Measurements from ENCODE around the gene DDTL. TPM values are rescaled to one million over a fixed set of nuclear protein-coding genes. Genes with fewer than 3 reads are reported as not detected.

The DDTL gene
- total RNA-seq, 1 donor from 2014 or later = 1.2 TPM

GRCh38 chr22:24010018-24010391, 43.3 kb downstream of the DDTL start:
- H3K27me3 ChIP-seq (ENCODE audit: control insufficient read depth, insufficient read depth, low read length) = no peaks in the 10 kb centered on the region
- no peak overlapping the region for H3K4me3 ChIP-seq (ENCODE audit: low read depth, low read length)
- DNase-seq (ENCODE audit: low read depth) = no peak
- TF ChIP-seq CTCF (IDR thresholded peaks at IDR 0.05; ENCODE audit: insufficient read depth, low read length, poor library complexity, severe bottlenecking) = no peak
- no peaks in the 10 kb centered on the region for H3K36me3 ChIP-seq (ENCODE audit: control insufficient read depth, insufficient read depth, low read length)

- H3K36me3 ChIP-seq (ENCODE audit: control insufficient read depth, insufficient read depth, low read length) = no peaks in the 10 kb centered on the region
- no peak for TF ChIP-seq CTCF (IDR thresholded peaks at IDR 0.05; ENCODE audit: insufficient read depth, low read length, poor library complexity, severe bottlenecking)
- DNase-seq (ENCODE audit: low read depth) = no peak
- H3K4me3 ChIP-seq (ENCODE audit: low read depth, low read length) = peak overlapping the region; percentile 80
- no peaks in the 10 kb centered on the region for H3K27me3 ChIP-seq (ENCODE audit: control insufficient read depth, insufficient read depth, low read length)
Observed at GRCh38 chr22:24011735-24012068, 45.0 kb downstream of the DDTL start.

- TF ChIP-seq CTCF (IDR thresholded peaks at IDR 0.05; ENCODE audit: insufficient read depth, low read length, poor library complexity, severe bottlenecking) = no peak
- Histone ChIP-seq H3K27me3 (ENCODE audit: control insufficient read depth, insufficient read depth, low read length) (no peaks in the 10 kb centered on the region), H3K36me3 (ENCODE audit: control insufficient read depth, insufficient read depth, low read length) (no peaks in the 10 kb centered on the region), H3K4me3 (ENCODE audit: low read depth, low read length) (no peak overlapping the region)
- no peak for DNase-seq (ENCODE audit: low read depth)
Observed at GRCh38 chr22:24016156-24016555, 49.5 kb downstream of the DDTL start.

- DNase-seq (ENCODE audit: low read depth) = no peak
- Histone ChIP-seq H3K27me3 (ENCODE audit: control insufficient read depth, insufficient read depth, low read length) (no peaks in the 10 kb centered on the region), H3K36me3 (ENCODE audit: control insufficient read depth, insufficient read depth, low read length) (no peaks in the 10 kb centered on the region), H3K4me3 (ENCODE audit: low read depth, low read length) (no peak overlapping the region)
- TF ChIP-seq CTCF (IDR thresholded peaks at IDR 0.05; ENCODE audit: insufficient read depth, low read length, poor library complexity, severe bottlenecking) = no peak
Observed at GRCh38 chr22:24021304-24021703, 54.6 kb downstream of the DDTL start.

Other genes starting within 250 kb of the DDTL start
- 4.1 and 4.7 TPM in 2 replicates for gene ZNF70, start 215.8 kb upstream of the DDTL start, total RNA-seq
- gene VPREB3, start 212.5 kb upstream of the DDTL start, total RNA-seq = not detected in 2 replicates
- gene C22orf15, start 203.9 kb upstream of the DDTL start, total RNA-seq = 0.34 TPM in 1 of 2 replicates, not detected in the other
- 13.5 and 21.0 TPM in 2 replicates for gene CHCHD10, start 198.9 kb upstream of the DDTL start, total RNA-seq
- gene MMP11, start 194.0 kb upstream of the DDTL start, total RNA-seq = 41.9 and 48.9 TPM in 2 replicates
- gene SMARCB1, start 179.9 kb upstream of the DDTL start, total RNA-seq = 163 and 168 TPM in 2 replicates
- gene DERL3, start 127.9 kb upstream of the DDTL start, total RNA-seq = 0.54 and 2.3 TPM in 2 replicates
- 22.4 and 28.4 TPM in 2 replicates for gene SLC2A11, start 109.0 kb upstream of the DDTL start, total RNA-seq
- 606 and 627 TPM in 2 replicates for gene MIF, start 72.5 kb upstream of the DDTL start, total RNA-seq
- gene GSTT2B, start 5.7 kb upstream of the DDTL start, total RNA-seq = 3.4 and 3.8 TPM in 2 replicates
- 123 and 126 TPM in 2 replicates for gene DDT, start 7.6 kb downstream of the DDTL start, total RNA-seq
- 0.50 and 1.2 TPM in 2 replicates for gene GSTT2, start 13.2 kb downstream of the DDTL start, total RNA-seq
- gene GSTT4, start 38.6 kb downstream of the DDTL start, total RNA-seq = not detected in 2 replicates
- 25.6 and 31.4 TPM in 2 replicates for gene CABIN1, start 44.4 kb downstream of the DDTL start, total RNA-seq
- 0.17 and 0.62 TPM in 2 replicates for gene SUSD2, start 214.6 kb downstream of the DDTL start, total RNA-seq

Data from kidney epithelial cell (primary cell).